HG03108 (cell line): ENCODE measurements around the gene ESYT2.
"Not testable (repeated sequence)": the region's sequence is repeated elsewhere in the genome, so short reads cannot be mapped to it uniquely, and the experiment has no call there.

Experiments
- ATAC-seq: cut with Tn5 transposase; IDR thresholded peaks from one replicate; pipeline ENCODE4 v1.9.1; 2021; ENCODE audit warnings: moderate library complexity; ENCODE audit not compliant: unreplicated experiment

Gene ESYT2

DNA sequence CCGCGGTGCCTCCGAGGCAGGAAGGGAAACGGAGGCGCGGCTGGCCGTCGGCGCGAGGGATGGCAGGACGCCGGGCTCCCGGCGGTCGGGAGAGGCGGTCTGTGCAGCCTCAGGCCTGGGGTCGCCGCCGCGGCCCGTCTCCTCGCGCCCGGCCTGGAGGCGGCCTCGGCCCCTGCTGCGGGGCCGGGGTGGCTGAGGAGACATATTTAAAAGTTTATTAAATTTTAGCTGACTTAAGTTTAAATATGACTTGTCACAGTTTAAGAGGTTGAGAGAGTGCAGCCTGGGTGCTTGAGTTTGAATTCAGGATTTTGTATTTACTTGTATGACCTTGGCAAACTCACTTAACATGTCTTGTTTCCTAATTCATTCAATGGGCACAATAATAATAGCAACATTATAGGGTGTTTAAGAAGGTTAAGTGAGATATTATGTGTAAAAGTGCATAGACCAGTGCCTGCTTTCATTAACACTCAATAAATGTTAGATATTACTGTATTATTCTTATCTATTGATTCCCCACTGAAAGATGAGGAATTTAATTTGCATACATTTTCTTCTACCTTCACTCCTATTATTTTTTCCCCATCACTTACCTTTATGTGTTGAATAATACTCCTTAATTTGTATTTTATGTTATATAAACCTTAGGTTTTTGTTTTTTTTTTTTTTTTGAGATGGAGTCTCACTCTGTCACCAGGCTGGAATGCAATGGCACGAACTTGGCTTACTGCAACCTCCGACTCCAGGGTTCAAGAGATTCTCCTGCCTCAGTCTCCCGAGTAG, 27.8 kb upstream of the ESYT2 start:
- ATAC-seq, result no peak

DNA sequence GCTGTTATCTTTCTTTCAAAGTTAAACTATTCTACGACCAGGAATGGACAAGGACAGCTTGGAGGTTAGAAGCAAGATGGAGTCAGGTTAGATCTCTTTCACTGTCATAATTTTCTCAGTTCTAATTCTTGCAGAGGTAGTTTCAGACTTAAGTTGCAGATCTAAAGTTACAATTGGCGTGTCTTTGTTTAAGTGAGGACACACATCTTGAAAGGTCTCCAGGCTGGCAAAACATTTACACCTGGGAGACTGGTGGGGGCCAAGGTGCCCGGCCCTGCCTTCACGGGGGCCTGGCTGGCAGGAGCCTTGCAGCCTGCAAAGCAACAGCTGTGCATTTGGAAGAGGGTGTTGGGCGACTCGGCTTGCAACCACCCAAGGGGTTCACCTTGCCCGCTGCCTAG, 25.4 kb upstream of the ESYT2 start:
- ATAC-seq, result no peak

GRCh38 chr7:158850545-158851102, 21.3 kb upstream of the ESYT2 start:
- no peak for ATAC-seq

- no peak for ATAC-seq
These were observed 20.6 kb upstream of the ESYT2 start for GRCh38 chr7:158849768-158850544.

GRCh38 chr7:158849442-158849767, 20.1 kb upstream of the ESYT2 start:
- ATAC-seq, result no peak

GRCh38 chr7:158847451-158847866, 18.1 kb upstream of the ESYT2 start:
- ATAC-seq, result no peak

GRCh38 chr7:158846304-158846703, 17.0 kb upstream of the ESYT2 start:
- no peak for ATAC-seq

- ATAC-seq, result no peak
These were observed 14.5 kb upstream of the ESYT2 start for GRCh38 chr7:158843771-158844170.

DNA sequence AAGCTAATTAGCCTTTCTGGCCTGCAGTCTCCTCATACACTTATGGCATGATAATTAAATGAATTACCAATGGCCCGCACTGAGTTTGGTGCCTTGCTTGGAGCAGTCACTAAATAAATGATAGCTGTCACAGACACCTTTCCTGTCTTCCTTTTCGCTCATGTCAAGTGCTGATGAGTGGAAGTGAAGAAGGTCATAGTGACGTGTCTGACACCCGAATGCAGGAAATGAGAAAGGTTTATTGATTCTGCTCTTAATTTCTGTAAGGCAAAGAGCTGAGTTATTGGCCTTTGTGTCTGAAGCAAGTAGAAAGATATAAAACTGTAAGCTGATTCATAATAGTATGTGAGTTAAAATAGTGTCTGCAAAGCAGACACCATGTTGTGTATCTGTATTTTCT, 13.2 kb upstream of the ESYT2 start:
- ATAC-seq, result no peak

DNA sequence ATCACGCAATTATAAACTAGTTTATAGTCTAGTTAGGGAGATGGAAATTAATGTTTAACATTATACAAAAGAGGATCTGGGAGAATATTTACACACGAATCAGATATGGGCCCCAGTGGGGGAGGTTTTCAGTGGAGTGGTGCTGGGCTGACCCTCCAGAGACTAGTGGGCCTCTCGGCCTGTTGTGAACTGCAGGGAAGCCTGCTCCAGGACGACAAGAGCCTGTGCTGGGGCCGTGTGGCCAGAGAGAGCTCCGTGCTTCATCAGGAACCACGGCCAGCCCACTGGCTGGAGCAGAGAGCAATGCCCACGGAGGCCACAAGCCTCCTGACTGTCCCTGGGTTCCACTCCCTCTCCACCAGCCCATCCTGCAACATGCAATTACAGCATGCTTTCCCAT, 11.3 kb upstream of the ESYT2 start:
- no peak for ATAC-seq

GRCh38 chr7:158839177-158839576, 9.9 kb upstream of the ESYT2 start:
- ATAC-seq, result not testable (repeated sequence)

- ATAC-seq, result no peak
These were observed 8.7 kb upstream of the ESYT2 start for GRCh38 chr7:158837790-158838637.

GRCh38 chr7:158836692-158837091, 7.4 kb upstream of the ESYT2 start:
- no peak for ATAC-seq

- no peak for ATAC-seq
These were observed 5.8 kb upstream of the ESYT2 start for GRCh38 chr7:158834878-158835784.

- ATAC-seq, result no peak
These were observed 3.7 kb upstream of the ESYT2 start for GRCh38 chr7:158832994-158833393.

- no peak for ATAC-seq
These were observed 2.4 kb upstream of the ESYT2 start for GRCh38 chr7:158831738-158832091.

DNA sequence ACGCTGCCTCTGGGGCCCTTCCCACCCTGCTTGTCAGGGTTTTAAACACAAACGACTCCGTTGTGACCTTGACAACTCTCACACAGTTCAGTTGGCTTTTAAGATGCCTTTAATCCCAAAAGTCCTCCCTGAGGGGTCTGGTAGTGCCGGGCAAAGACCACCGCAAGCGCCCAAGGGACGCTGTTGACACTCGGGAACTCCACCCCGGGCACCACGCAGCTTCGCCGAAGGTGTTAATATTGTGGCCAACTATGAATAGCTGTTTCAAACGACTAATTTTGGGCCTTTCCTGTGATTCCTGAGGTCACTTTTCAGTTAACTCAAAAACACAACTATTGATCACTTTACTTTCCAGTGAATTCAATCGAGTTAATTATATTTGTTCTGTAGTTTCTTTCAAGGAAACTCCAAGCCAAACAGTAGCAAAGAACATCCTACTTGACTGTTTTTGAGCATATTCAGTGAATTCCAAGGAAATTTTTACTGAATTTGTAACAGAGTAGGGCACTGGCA, 958 bp upstream of the ESYT2 start:
- no peak for ATAC-seq

DNA sequence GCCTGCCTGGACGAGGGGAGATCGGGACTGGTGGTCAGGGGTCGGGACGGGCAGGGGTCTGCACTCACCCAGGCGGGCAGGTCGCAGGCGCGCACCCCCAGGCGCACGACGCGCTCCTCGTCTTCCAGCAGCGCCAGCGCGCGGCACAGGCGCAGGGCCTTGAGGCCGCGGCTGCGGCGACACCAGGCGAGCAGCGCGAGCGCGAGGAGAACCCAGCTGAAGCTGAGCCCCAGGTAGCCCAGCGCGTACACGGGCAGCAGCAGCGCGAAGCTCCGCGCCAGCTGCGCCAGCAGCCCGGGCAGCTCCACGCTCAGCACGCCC, 328 bp downstream of the ESYT2 start:
- ATAC-seq, result peak; percentile 37

DNA sequence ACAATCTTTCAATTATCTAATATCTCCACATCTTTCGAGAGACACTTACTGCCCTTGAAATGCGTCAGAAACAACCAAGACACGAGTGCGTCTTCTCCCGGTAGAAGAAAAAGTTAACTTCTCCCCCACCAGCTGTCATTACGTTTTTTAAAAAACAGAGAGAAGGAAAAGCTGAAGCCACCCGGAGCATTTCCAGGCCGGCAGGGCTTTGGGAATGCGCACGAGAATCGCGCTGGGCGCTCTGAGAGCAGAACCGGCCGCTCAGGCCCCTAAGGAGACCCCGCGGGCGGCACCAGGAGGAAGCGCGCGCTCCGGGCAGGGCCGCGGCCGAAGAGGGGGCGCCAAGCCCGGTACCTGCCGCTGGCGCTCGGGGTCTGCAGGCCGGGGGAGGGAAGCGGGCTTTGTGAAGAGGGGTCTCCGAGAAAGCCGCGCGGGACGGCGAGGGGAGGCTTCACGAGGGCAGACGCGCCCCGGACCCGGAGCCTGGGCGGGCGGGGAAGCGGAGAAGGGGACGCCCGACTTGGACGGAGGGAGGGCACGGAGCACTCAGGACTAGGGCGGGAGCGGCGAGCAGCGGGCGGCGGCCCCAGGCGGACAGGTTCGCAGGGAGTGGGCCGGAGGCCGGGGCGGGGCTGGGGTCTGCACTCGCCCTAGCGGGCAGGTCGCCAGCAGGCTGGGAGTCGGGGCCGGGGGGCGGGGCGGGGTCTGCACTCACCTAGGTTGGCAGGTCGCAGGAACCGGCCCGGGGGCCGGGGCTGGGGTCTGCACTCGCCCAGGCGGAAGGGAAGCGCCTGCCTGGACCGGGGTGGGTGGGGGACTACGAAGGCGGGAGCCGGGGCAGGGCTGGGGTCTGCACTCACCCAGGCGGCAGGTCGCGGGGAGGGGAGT, 932 bp downstream of the ESYT2 start:
- ATAC-seq, result no peak
